Measurements from ENCODE around the gene VPS4A. TPM values are rescaled to one million over a fixed set of nuclear protein-coding genes. Genes with fewer than 3 reads are reported as not detected.

Gene VPS4A
- polyA plus RNA-seq, 1 of the 3 experiments (the other 2 are of a cell fraction), result 20.8 TPM

DNA sequence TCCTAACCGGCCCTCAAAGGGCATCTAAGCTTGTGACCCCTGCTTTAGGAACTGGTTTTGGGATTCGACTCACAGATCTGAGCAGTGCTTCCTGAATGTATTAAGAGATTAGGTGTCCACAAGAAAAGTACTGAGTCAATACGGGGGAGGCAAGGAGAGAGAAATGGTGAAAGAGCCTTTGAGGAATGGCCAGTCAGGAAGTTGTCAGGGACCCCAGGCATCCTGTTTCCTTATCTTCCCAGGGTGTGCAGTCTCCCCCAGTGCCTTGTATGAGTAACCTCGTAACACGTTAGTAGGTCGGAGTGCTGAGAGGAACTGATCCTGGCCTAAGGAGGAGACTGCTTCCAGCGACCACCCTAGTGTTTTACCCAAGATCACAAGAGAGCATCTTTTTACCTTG lies 56.8 kb downstream of the VPS4A start:
- WGBS (ENCODE audit: low lambda C conversion rate), result 96% methylated on average over 7 of the region's 7 CpGs
- H3K4me1 ChIP-seq (ENCODE audit: control insufficient read depth in 1 of 2, insufficient read depth in 2 of 2, low read depth in 1 of 2, low read length in 1 of 2), result no peaks in the 10 kb centered on the region
- no peak overlapping the region for H3K4me3 ChIP-seq (ENCODE audit: low read depth in 2 of 2, low read length in 1 of 2)
- H3F3A ChIP-seq (replicated peaks; ENCODE audit: insufficient read depth), result peaks cover 5% of the 10 kb centered on the region
- no peaks in the 10 kb centered on the region for H3K27me3 ChIP-seq (ENCODE audit: insufficient read depth)
- POLR2A ChIA-PET, result no interaction called here
- H4K20me1 ChIP-seq (ENCODE audit: insufficient read depth), result no peaks in the 10 kb centered on the region
- H3K27ac ChIP-seq (ENCODE audit: low read depth in 2 of 2, low read length in 1 of 2), result no peak overlapping the region
- CTCF ChIA-PET, result no interaction called here
- H3K36me3 ChIP-seq (replicated peaks in 1 of 2; ENCODE audit: control insufficient read depth in 1 of 2, insufficient read depth in 2 of 2, low read length in 1 of 2), result peaks cover 51 to 54% of the 10 kb centered on the region in 2 experiments
- no peaks in the 10 kb centered on the region for H3K9me3 ChIP-seq
- H3K9ac ChIP-seq, result no peak overlapping the region
- no peak overlapping the region for H2AFZ ChIP-seq (ENCODE audit: low read depth)
- H3K9me2 ChIP-seq, result no peaks in the 10 kb centered on the region
- DNase-seq, result no peak
- H3K79me2 ChIP-seq (ENCODE audit: insufficient read depth), result peaks cover 24% of the 10 kb centered on the region; the same call in 1 of the 2 replicates
- no peak overlapping the region for H3K4me2 ChIP-seq
- TF ChIP-seq IRF3 (IDR thresholded peaks at IDR 0.05; ENCODE audit: low read depth, low read length) (no peak), NFIC (IDR thresholded peaks at IDR 0.05; ENCODE audit: borderline replicate concordance) (no peak), TEAD4 (IDR thresholded peaks at IDR 0.05; ENCODE audit: borderline replicate concordance, insufficient read depth) (no peak), JUND (IDR thresholded peaks at IDR 0.05) (no peak), USF1 (IDR thresholded peaks at IDR 0.05; ENCODE audit: borderline replicate concordance, low read depth) (no peak), EZH2phosphoT487 (IDR thresholded peaks at IDR 0.05; ENCODE audit: borderline replicate concordance, low read depth) (no peak), YY1 (IDR thresholded peaks at IDR 0.05; ENCODE audit: low read depth) (no peak), RFX5 (IDR thresholded peaks at IDR 0.05; ENCODE audit: low read length) (no peak), PBX3 (IDR thresholded peaks at IDR 0.05) (no peak), SIN3A (IDR thresholded peaks at IDR 0.05; ENCODE audit: borderline replicate concordance, low read depth, low read length) (no peak), POLR2AphosphoS5 (IDR thresholded peaks at IDR 0.05; ENCODE audit: low read depth, low read length) (no peak), MXI1 (IDR thresholded peaks at IDR 0.05; ENCODE audit: low read depth, low read length) (no peak), ZBTB33 (IDR thresholded peaks at IDR 0.05; ENCODE audit: borderline replicate concordance, low read depth) (no peak)
- TF ChIP-seq, protein P1, sequence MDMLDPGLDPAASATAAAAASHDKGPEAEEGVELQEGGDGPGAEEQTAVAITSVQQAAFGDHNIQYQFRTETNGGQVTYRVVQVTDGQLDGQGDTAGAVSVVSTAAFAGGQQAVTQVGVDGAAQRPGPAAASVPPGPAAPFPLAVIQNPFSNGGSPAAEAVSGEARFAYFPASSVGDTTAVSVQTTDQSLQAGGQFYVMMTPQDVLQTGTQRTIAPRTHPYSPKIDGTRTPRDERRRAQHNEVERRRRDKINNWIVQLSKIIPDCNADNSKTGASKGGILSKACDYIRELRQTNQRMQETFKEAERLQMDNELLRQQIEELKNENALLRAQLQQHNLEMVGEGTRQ (IDR thresholded peaks at IDR 0.05; ENCODE audit: borderline replicate concordance, low read depth, low read length), result no peak
